HAP-1 (cell line): ENCODE measurements around the gene CRYGD.
"Not testable (repeated sequence)": the region's sequence is repeated elsewhere in the genome, so short reads cannot be mapped to it uniquely, and the experiment has no call there.

Experiments used
- DNase-seq, 2 experiments: peaks; one replicate each; pipeline ENCODE4 v3.0.0-alpha.2; 2016 to 2020; ENCODE audit warnings: low spot score in 2 of 2
- H3K27me3 ChIP-seq: fragments of 250-450 bp; sonication (Bioruptor Pico); 2 replicates; pipeline ENCODE4 v1.5.1; 2020; ENCODE audit warnings: low read depth, mild to moderate bottlenecking, moderate library complexity
- H3K36me3 ChIP-seq: fragments of 250-450 bp; sonication (Bioruptor Pico); replicated peaks from 2 replicates; pipeline ENCODE4 v1.5.1; 2020; ENCODE audit warnings: mild to moderate bottlenecking
- H3K4me1 ChIP-seq: fragments of 250-450 bp; sonication (Bioruptor Pico); 2 replicates; pipeline ENCODE4 v1.5.1; 2020; ENCODE audit warnings: mild to moderate bottlenecking
- H3K4me3 ChIP-seq: fragments of 250-450 bp; sonication (Bioruptor Pico); 2 replicates; pipeline ENCODE4 v1.5.1; 2020; ENCODE audit warnings: mild to moderate bottlenecking, moderate library complexity
- H3K9me3 ChIP-seq: fragments of 250-450 bp; sonication (Bioruptor Pico); 2 replicates; pipeline ENCODE4 v1.5.1; 2020; ENCODE audit warnings: mild to moderate bottlenecking, moderate library complexity
- in situ Hi-C: fragments of 300-500 bp; cut with MboI; formaldehyde crosslinking; loops from 3 replicates; pipeline ENCODE4 v1.14.3; 2020; ENCODE audit warnings: low sequenced_read_pairs, inconsistent platforms, mixed read lengths

The CRYGD gene

GRCh38 chr2:208142240-208142924 lies 18.1 kb upstream of the CRYGD start:
- H3K27me3 ChIP-seq = no peaks in the 10 kb centered on the region
- no peak overlapping the region for H3K4me3 ChIP-seq
- H3K4me1 ChIP-seq = no peaks in the 10 kb centered on the region
- H3K9me3 ChIP-seq = 0 out of 2 replicates have a peak, but pooled peaks cover 2% of the 10 kb centered on the region
- no peaks in the 10 kb centered on the region for H3K36me3 ChIP-seq
- no peak for DNase-seq
- in situ Hi-C loops = no loop called here

GRCh38 chr2:208139447-208139846 lies 15.1 kb upstream of the CRYGD start:
- Histone ChIP-seq H3K27me3 (no peaks in the 10 kb centered on the region), H3K9me3 (0 out of 2 replicates have a peak, but pooled peaks cover 2% of the 10 kb centered on the region), H3K4me1 (no peaks in the 10 kb centered on the region), H3K36me3 (no peaks in the 10 kb centered on the region), H3K4me3 (no peak overlapping the region)
- in situ Hi-C loops = no loop called here
- no peak for DNase-seq

DNA sequence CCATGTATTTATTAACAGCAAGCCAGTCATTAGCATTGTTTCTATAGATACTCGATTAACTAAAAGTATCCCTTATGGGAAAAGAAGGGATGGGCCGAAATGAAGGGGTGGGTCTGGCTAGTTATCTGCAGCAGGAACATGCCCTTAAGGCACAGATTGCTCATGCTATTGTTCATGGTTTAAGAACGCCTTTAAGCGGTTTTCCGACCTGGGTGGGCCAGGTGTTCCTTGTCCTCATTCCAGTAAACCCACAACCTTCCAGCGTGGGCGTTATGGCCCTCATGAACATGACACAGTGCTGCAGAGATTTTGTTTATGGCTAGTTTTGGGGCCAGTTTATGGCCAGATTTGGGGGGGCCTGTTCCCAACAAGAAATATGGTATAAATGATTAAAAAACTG lies 14.0 kb upstream of the CRYGD start:
- H3K4me3 ChIP-seq, in situ Hi-C loops: not testable (repeated sequence)

GRCh38 chr2:208136716-208137094 lies 12.4 kb upstream of the CRYGD start:
- DNase-seq = no peak
- no peak overlapping the region for H3K4me3 ChIP-seq
- no peaks in the 10 kb centered on the region for H3K36me3 ChIP-seq
- in situ Hi-C loops = no loop called here
- 0 out of 2 replicates have a peak, but pooled peaks cover 2% of the 10 kb centered on the region for H3K9me3 ChIP-seq
- H3K4me1 ChIP-seq = no peaks in the 10 kb centered on the region
- no peaks in the 10 kb centered on the region for H3K27me3 ChIP-seq

More for the DNA sequence above, 14.0 kb upstream of the CRYGD start:
- H3K36me3 ChIP-seq, H3K27me3 ChIP-seq, H3K4me1 ChIP-seq, H3K9me3 ChIP-seq, DNase-seq: not testable (repeated sequence)

- Histone ChIP-seq H3K4me1 (no peaks in the 10 kb centered on the region), H3K4me3 (no peak overlapping the region), H3K36me3 (no peaks in the 10 kb centered on the region), H3K27me3 (no peaks in the 10 kb centered on the region), H3K9me3 (0 out of 2 replicates have a peak, but pooled peaks cover 2% of the 10 kb centered on the region)
- DNase-seq = no peak
- in situ Hi-C loops = no loop called here
These were observed 11.7 kb upstream of the CRYGD start for GRCh38 chr2:208135794-208136715.

GRCh38 chr2:208134928-208135586 lies 10.7 kb upstream of the CRYGD start:
- Histone ChIP-seq H3K9me3 (0 out of 2 replicates have a peak, but pooled peaks cover 2% of the 10 kb centered on the region), H3K4me1 (no peaks in the 10 kb centered on the region), H3K27me3 (no peaks in the 10 kb centered on the region), H3K36me3 (no peaks in the 10 kb centered on the region), H3K4me3 (no peak overlapping the region)
- no peak for DNase-seq
- in situ Hi-C loops = no loop called here

DNA sequence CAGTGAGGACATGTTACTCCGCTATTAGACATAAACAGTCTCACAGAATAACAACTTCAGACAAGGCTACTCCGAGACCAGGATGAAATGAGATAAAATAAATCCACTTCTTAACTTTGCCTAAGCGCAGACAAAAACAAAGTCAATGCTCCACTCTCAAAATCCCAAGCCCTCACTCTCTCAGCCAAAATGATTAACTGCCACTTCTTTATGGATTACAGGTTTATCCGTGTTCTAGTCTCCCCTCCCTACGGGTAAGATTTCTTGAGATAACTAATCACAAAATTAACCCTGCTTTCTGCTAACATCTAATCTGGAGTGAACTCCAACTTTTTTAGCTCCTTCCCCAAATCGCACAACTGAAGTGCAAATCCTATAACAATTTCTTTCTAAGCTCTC lies 6.4 kb upstream of the CRYGD start:
- no peaks in the 10 kb centered on the region for H3K36me3 ChIP-seq
- DNase-seq = no peak
- no peaks in the 10 kb centered on the region for H3K9me3 ChIP-seq
- H3K4me1 ChIP-seq = no peaks in the 10 kb centered on the region
- no peak overlapping the region for H3K4me3 ChIP-seq
- in situ Hi-C loops = no loop called here
- no peaks in the 10 kb centered on the region for H3K27me3 ChIP-seq

DNA sequence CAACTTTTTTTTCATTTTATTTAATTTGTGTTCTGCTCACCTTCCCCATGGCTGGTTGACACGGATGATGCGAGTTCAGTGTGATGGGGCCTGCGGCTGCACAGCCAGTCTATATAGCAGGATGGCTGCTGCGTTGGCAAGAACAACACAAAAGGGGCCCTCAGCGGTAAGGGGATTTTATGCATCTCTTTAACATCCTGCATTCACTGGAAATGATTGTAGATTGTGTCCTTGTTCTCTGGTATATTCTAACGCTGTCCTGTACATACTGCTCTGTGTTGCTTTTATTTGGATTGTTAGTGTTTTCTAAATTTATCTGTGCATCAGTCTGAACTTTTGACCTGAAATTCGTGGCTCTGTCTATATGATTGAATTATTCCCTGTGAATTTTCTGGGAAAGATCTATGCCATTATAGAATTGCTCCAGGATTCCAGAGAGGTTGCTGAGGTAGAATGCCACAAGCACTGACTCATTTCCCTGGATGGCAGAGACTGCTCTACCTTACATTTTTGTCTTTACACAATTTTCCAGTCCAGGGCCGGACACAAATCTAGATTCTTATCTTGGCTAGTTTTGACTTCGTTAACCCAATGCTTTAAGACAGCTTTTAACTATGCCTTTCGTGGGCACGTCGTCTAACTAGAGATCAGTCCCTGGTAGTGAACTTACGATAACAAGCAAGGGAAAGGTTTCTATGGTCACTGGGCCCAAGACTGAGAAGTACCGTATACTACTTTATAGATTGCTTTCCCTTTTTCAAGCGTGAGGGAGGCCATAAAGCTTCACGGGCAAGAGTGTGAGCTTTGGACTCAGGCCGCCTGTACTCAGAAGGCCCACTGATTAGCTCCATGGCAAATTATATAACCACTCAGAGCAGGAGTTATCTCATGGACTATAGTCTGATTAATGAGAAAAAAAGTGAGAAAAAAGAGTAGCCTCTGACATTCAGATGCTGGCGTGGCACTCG lies 5.7 kb upstream of the CRYGD start, which contains the start of gene CRYGC:
Gene CRYGC, minus strand, starts transcription at position 85 of the 968 bp plus-strand sequence. Its CDS starts 36 bp downstream, at position 49.
- Histone ChIP-seq H3K36me3 (no peaks in the 10 kb centered on the region), H3K4me3 (no peak within 1 kb of the TSS), H3K9me3 (no peaks in the 10 kb centered on the region), H3K27me3 (no peaks in the 10 kb centered on the region), H3K4me1 (no peaks in the 10 kb centered on the region)
- in situ Hi-C loops = no loop called here
- DNase-seq = no peak

GRCh38 chr2:208128136-208128535 lies 3.8 kb upstream of the CRYGD start:
- DNase-seq = no peak

DNA sequence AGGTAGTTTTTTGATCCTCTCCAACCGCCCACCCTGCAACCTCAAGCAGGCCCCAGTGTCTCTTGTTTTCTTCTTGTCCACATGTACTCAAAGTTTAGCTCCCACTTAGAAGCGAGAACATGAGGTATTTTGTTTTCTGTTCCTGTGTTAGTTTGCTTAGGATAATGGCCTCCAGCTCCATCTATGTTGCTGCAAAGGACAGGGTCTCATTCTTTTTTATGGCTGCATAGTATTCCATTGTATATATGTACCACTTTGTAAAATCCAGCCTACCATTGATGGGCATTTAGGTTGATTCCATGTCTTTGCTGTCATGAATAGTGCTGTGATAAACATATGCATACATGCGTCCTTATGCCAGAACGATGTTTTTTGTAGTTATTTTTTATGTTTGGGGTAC lies 2.8 kb upstream of the CRYGD start:
- no peak for DNase-seq
- peaks cover 11% of the 10 kb centered on the region for H3K4me1 ChIP-seq
- H3K9me3 ChIP-seq = no peaks in the 10 kb centered on the region
- no peaks in the 10 kb centered on the region for H3K36me3 ChIP-seq
- no peaks in the 10 kb centered on the region for H3K27me3 ChIP-seq
- in situ Hi-C loops = no loop called here
- no peak overlapping the region for H3K4me3 ChIP-seq

More at GRCh38 chr2:208128136-208128535, 3.8 kb upstream of the CRYGD start:
- H3K4me3 ChIP-seq = no peak overlapping the region
- in situ Hi-C loops = no loop called here
- no peaks in the 10 kb centered on the region for H3K36me3 ChIP-seq
- H3K9me3 ChIP-seq = no peaks in the 10 kb centered on the region
- peaks cover 11% of the 10 kb centered on the region for H3K4me1 ChIP-seq
- no peaks in the 10 kb centered on the region for H3K27me3 ChIP-seq

DNA sequence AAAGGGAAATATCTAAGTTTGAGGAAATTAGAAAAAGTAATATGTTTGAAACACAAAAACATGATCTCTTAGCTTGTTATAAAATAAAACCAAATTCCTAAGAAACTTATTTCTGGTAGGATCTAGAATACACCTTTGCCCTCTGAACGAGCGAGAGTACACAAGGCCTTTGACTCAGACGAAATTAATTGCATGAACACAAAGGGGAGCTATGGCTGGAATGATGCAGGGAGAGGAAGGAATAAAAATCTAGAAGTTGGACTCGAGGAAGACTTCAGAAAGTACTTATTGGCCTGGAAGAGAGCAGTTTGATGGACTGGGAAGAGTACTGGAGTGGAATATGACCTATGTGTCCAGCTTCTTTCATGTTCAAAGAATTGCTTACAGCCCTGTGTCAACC lies 927 bp upstream of the CRYGD start:
- DNase-seq = peak in 1 of 2 experiments; percentile 20
- H3K4me3 ChIP-seq = no peak overlapping the region
- no peaks in the 10 kb centered on the region for H3K27me3 ChIP-seq
- no peaks in the 10 kb centered on the region for H3K36me3 ChIP-seq
- H3K9me3 ChIP-seq = no peaks in the 10 kb centered on the region
- peaks cover 11% of the 10 kb centered on the region for H3K4me1 ChIP-seq
- in situ Hi-C loops = no loop called here

GRCh38 chr2:208122248-208122647 lies 2.1 kb downstream of the CRYGD start:
- Histone ChIP-seq H3K36me3 (no peaks in the 10 kb centered on the region), H3K4me3 (no peak overlapping the region), H3K4me1 (peaks cover 11% of the 10 kb centered on the region), H3K9me3 (no peaks in the 10 kb centered on the region), H3K27me3 (no peaks in the 10 kb centered on the region)
- in situ Hi-C loops = no loop called here
- no peak for DNase-seq

- peaks cover 5% of the 10 kb centered on the region for H3K4me1 ChIP-seq
- no peak overlapping the region for H3K4me3 ChIP-seq
- H3K9me3 ChIP-seq = no peaks in the 10 kb centered on the region
- in situ Hi-C loops = no loop called here
- no peak for DNase-seq
- no peaks in the 10 kb centered on the region for H3K27me3 ChIP-seq
- no peaks in the 10 kb centered on the region for H3K36me3 ChIP-seq
These were observed 5.4 kb downstream of the CRYGD start for GRCh38 chr2:208118918-208119317.
